ENCODE data around the gene AAK1.
"Not testable (repeated sequence)": the region's sequence is repeated elsewhere in the genome, so short reads cannot be mapped to it uniquely, and the experiment has no call there.

AAK1 gene

DNA sequence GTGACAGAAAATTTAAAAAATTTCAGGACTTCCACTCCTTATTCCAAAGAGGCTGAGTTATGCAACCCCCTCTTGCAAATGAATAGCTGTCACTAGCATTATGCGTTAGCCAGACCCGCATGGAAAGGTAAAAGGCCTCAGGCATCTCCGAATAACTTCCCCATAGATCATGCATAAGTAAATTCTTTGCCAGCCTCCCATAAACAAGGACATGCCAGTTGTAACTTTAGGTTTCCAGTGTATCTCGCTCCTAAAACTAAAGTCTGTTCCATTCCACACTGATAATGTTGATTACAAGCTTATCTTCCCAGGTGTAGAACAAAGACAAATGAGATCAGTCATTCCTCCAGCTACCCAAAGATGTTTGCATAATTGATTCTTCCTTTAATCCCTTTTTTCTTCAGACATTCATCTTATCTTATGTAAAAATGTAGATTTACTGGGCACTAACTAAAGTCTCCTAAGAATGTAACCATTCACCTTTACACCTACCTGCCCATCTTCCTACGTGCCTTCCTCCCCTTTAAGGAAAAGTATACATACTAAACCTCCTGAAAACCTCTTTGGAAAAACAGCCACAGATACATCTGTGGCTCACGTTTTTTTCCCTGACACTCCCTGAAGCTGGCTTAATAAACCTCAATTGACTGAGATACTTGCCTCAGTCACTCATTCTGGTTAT lies 192.7 kb downstream of the AAK1 start:
- no peak overlapping the region for H3K4me3 ChIP-seq (ENCODE audit: low read depth, low read length)
- no peak for DNase-seq (ENCODE audit: low read depth)

DNA sequence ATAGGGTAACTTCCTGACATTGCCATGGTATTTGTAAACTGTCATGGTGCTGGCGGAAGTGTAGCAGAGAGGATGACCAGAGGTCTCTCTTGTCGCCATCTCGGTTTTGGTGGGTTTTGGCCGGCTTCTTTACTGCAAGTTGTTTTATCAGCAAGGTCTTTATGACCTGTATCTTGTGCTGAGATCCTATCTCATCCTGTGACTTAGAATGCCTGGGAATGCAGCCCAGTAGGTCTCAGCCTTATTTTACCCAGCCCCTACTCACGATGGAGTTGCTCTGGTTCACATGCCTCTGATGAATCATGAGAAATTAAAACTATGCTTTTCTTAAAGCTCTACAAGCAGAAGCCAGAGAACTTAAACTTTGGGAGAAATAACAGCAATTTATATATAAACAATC lies 193.6 kb downstream of the AAK1 start:
- DNase-seq (ENCODE audit: low read depth) = no peak
- TF ChIP-seq, protein P1, sequence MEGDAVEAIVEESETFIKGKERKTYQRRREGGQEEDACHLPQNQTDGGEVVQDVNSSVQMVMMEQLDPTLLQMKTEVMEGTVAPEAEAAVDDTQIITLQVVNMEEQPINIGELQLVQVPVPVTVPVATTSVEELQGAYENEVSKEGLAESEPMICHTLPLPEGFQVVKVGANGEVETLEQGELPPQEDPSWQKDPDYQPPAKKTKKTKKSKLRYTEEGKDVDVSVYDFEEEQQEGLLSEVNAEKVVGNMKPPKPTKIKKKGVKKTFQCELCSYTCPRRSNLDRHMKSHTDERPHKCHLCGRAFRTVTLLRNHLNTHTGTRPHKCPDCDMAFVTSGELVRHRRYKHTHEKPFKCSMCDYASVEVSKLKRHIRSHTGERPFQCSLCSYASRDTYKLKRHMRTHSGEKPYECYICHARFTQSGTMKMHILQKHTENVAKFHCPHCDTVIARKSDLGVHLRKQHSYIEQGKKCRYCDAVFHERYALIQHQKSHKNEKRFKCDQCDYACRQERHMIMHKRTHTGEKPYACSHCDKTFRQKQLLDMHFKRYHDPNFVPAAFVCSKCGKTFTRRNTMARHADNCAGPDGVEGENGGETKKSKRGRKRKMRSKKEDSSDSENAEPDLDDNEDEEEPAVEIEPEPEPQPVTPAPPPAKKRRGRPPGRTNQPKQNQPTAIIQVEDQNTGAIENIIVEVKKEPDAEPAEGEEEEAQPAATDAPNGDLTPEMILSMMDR (IDR thresholded peaks at IDR 0.05; ENCODE audit: insufficient read depth, low read depth, low read length, missing control alignments) = no peak
- no peak overlapping the region for H3K4me3 ChIP-seq (ENCODE audit: low read depth, low read length)

More for the DNA sequence above, 192.7 kb downstream of the AAK1 start:
- TF ChIP-seq, protein P1 (IDR thresholded peaks at IDR 0.05; ENCODE audit: insufficient read depth, low read depth, low read length, missing control alignments) = no peak

DNA sequence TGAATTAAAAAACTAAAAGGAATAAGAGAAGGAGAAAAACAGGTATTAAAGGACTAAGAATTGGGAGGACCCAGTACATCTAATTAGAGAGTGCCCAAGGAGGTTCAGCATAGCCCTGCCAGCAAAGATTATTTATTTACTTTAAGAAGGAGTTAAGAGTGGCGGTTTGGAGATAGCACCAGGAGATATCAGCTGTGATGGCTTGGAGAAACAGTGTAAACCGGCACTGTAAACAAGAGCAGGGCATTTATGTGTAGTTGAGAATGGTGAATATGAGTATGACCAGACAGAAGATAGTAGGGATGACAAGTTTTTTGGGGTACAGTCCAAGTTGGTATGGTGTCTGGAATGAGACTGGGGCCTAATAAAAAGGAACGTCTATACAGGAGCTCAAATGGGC lies 199.9 kb downstream of the AAK1 start:
- DNase-seq (ENCODE audit: low read depth); H3K4me3 ChIP-seq (ENCODE audit: low read depth, low read length): not testable (repeated sequence)

DNA sequence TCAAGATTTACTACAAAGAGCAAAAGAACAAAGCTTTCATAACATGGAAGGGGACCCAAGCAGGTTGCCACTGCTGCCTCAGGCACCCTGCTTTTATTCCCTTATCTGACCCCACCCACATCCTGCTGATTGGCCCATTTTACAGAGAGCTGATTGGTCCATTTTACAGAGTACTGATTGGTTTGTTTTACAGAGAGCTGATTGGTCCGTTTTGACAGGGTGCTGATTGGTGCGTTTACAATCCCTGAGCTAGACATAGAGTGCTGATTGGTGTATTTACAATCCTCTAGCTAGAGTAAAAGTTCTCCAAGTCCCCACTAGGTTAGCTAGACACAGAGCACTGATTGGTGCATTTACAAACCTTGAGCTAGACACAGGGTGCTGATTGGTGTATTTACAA lies 204.0 kb downstream of the AAK1 start:
- not testable (repeated sequence) for H3K4me3 ChIP-seq (ENCODE audit: low read depth, low read length); DNase-seq (ENCODE audit: low read depth)

DNA sequence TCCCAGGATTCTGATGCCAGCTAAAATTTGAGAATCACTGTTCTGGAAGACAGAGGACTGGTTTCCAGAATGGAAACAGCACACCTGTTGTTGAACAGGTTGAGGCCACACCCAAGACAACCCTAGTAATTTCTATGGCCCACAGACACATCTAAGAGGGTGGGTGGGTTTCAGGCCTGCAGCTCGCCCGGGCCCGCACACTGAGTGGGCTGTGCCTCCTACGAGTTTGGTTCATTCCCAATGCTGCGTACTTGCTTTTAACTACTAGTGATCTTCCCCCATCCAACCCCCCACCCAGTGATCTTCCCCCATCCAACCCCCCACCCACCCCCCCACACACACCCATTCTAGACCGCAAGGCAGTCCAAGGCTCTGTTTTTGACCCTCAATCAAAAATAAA lies 205.0 kb downstream of the AAK1 start:
- TF ChIP-seq, protein P1 (IDR thresholded peaks at IDR 0.05; ENCODE audit: insufficient read depth, low read depth, low read length, missing control alignments) = no peak
- H3K4me3 ChIP-seq (ENCODE audit: low read depth, low read length) = no peak overlapping the region
- DNase-seq (ENCODE audit: low read depth) = no peak

DNA sequence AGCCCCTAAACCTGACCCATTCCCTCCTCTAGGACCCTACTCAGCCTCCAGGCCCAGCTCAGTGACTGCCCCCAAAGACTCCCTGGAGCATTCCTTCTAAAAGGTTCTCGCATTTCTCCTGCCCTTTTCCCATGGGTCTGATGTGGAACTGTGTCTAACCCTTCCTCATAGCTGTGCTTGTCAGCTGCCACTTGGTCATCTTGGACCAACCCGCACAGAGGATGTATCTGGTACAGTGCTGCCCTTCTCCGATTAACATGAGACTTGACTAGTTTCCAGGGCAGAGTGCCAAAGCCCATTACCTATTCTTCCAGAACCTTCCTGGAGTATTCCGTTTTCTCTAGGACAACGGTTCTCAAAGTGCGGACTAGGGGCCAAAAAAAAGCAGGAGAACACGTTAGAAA lies 205.8 kb downstream of the AAK1 start:
- TF ChIP-seq, protein P1 (IDR thresholded peaks at IDR 0.05; ENCODE audit: insufficient read depth, low read depth, low read length, missing control alignments) = no peak
- H3K4me3 ChIP-seq (ENCODE audit: low read depth, low read length) = peak overlapping the region; percentile 68
- no peak for DNase-seq (ENCODE audit: low read depth)

DNA sequence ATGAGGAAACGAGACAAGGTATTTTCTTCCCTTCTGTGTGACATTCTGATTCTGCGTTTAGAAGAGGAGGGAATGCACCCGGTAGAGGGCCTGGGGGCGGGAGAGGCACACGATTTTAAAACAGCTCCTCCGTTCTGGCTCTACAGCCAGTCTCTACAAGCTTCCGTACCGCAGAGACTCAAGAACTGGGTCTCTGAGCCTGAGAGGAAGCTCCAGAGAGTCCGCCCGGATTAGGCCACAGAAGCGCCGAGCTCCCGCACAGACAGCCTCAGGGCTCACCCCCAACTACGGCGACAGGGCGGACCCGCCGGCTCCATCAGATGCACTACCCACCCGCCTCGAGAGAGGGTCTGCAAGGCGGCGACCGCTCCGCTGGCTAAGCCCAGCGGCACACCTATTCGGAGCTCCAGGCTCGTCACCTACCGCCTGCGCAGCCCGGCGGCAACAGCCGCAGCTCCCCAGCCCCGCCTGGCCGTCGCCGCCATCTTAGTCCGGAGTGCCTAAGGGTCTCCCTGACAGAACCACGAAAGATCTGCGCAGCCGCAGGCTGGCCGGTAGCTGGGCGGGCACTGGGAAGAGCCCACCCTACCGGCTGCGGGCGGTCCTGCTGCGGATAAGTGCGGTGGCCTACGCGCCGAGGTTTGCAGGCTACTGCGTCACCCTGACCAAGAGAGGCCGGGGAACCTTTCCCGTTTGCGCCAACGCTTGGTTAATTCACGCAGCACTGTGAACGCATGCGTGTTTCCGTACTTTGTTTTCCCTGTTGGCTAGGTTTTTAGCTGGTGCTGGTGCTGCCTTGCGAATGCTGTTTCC lies 206.4 kb downstream of the AAK1 start, which contains the start of gene NFU1:
Gene NFU1 (minus strand): TSS at position 498 of the 813 bp plus-strand sequence. CDS start 13 bp downstream, at position 485.
- TF ChIP-seq, protein P1 (IDR thresholded peaks at IDR 0.05; ENCODE audit: insufficient read depth, low read depth, low read length, missing control alignments) = peak; percentile 71
- H3K4me3 ChIP-seq (ENCODE audit: low read depth, low read length) = peak within 1 kb of the TSS; percentile 68
- peak; percentile 97 for DNase-seq (ENCODE audit: low read depth)

DNA sequence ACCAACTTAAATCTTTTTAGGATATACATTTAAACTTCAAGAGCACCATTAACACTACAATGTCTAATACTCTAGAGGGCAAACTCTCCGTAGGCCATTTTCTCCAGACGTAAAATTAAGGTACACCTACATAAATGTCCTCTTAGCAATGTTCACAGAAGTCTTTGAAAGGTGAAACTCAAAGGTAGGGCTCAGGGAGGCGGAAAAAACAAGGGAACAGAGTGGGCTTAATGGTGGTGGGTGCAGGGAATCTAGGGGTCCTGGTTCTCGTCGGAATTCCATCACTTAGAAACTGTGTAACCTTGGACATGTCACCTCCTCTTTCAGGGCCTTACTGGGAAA lies 207.0 kb downstream of the AAK1 start:
- peak; percentile 34 for DNase-seq (ENCODE audit: low read depth)
- TF ChIP-seq, protein P1 (IDR thresholded peaks at IDR 0.05; ENCODE audit: insufficient read depth, low read depth, low read length, missing control alignments) = no peak
- H3K4me3 ChIP-seq (ENCODE audit: low read depth, low read length) = peak overlapping the region; percentile 68
